ENCODE measurements around the gene SECISBP2L. TPM values are rescaled to one million over a fixed set of nuclear protein-coding genes. Genes with fewer than 3 reads are reported as not detected.

Gene SECISBP2L
- total and polyA plus RNA-seq, 2 experiments from 2014 or later: 18.6 to 28.3 TPM

DNA sequence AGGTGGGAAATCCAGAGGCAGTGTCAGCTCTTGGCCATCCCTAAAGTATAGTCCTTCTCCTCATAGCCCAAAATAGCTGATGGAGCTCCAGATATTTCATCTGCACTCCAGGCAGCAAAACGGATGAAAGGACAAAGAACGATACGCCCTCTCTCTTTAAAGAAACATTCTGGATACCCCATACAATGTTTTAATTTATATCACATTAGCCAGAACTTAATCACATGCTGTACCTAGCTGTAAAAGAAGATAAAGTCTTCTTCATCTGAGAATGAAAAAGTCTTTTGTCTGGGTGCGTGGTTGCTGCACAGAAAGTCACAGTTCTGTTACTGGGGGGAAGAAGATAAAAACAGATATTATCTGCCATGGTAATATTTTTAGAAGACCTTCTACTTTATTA, 78.2 kb downstream of the SECISBP2L start (continued):
- no peak for TF ChIP-seq REST (IDR thresholded peaks at IDR 0.05; ENCODE audit: unreplicated experiment)
- TF ChIP-seq EZH2 (IDR thresholded peaks at IDR 0.05; ENCODE audit: low read depth, unreplicated experiment): no peak
- no peak for TF ChIP-seq POLR2AphosphoS5 (IDR thresholded peaks at IDR 0.05; ENCODE audit: low read depth)
- no peak for TF ChIP-seq JUNB (IDR thresholded peaks at IDR 0.05; ENCODE audit: unreplicated experiment)

- no peaks in the 10 kb centered on the region for H3K79me2 ChIP-seq (replicated peaks; ENCODE audit: insufficient read depth)
- H3K4me2 ChIP-seq: no peak overlapping the region
- TF ChIP-seq, protein P1, sequence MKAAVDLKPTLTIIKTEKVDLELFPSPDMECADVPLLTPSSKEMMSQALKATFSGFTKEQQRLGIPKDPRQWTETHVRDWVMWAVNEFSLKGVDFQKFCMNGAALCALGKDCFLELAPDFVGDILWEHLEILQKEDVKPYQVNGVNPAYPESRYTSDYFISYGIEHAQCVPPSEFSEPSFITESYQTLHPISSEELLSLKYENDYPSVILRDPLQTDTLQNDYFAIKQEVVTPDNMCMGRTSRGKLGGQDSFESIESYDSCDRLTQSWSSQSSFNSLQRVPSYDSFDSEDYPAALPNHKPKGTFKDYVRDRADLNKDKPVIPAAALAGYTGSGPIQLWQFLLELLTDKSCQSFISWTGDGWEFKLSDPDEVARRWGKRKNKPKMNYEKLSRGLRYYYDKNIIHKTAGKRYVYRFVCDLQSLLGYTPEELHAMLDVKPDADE (IDR thresholded peaks at IDR 0.05): no peak
- TF ChIP-seq, protein P2, sequence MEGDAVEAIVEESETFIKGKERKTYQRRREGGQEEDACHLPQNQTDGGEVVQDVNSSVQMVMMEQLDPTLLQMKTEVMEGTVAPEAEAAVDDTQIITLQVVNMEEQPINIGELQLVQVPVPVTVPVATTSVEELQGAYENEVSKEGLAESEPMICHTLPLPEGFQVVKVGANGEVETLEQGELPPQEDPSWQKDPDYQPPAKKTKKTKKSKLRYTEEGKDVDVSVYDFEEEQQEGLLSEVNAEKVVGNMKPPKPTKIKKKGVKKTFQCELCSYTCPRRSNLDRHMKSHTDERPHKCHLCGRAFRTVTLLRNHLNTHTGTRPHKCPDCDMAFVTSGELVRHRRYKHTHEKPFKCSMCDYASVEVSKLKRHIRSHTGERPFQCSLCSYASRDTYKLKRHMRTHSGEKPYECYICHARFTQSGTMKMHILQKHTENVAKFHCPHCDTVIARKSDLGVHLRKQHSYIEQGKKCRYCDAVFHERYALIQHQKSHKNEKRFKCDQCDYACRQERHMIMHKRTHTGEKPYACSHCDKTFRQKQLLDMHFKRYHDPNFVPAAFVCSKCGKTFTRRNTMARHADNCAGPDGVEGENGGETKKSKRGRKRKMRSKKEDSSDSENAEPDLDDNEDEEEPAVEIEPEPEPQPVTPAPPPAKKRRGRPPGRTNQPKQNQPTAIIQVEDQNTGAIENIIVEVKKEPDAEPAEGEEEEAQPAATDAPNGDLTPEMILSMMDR (conservative IDR thresholded peaks at IDR 0.05; ENCODE audit: low read depth in 2 of 2): no peak
- TF ChIP-seq CREB1 (CRISPR knock-in tag; IDR thresholded peaks at IDR 0.05; ENCODE audit: low read depth) (no peak), JUNB (IDR thresholded peaks at IDR 0.05; ENCODE audit: unreplicated experiment) (no peak), ZNF331 (CRISPR knock-in tag; IDR thresholded peaks at IDR 0.05; ENCODE audit: low read depth) (no peak)
- TF ChIP-seq, protein P3, sequence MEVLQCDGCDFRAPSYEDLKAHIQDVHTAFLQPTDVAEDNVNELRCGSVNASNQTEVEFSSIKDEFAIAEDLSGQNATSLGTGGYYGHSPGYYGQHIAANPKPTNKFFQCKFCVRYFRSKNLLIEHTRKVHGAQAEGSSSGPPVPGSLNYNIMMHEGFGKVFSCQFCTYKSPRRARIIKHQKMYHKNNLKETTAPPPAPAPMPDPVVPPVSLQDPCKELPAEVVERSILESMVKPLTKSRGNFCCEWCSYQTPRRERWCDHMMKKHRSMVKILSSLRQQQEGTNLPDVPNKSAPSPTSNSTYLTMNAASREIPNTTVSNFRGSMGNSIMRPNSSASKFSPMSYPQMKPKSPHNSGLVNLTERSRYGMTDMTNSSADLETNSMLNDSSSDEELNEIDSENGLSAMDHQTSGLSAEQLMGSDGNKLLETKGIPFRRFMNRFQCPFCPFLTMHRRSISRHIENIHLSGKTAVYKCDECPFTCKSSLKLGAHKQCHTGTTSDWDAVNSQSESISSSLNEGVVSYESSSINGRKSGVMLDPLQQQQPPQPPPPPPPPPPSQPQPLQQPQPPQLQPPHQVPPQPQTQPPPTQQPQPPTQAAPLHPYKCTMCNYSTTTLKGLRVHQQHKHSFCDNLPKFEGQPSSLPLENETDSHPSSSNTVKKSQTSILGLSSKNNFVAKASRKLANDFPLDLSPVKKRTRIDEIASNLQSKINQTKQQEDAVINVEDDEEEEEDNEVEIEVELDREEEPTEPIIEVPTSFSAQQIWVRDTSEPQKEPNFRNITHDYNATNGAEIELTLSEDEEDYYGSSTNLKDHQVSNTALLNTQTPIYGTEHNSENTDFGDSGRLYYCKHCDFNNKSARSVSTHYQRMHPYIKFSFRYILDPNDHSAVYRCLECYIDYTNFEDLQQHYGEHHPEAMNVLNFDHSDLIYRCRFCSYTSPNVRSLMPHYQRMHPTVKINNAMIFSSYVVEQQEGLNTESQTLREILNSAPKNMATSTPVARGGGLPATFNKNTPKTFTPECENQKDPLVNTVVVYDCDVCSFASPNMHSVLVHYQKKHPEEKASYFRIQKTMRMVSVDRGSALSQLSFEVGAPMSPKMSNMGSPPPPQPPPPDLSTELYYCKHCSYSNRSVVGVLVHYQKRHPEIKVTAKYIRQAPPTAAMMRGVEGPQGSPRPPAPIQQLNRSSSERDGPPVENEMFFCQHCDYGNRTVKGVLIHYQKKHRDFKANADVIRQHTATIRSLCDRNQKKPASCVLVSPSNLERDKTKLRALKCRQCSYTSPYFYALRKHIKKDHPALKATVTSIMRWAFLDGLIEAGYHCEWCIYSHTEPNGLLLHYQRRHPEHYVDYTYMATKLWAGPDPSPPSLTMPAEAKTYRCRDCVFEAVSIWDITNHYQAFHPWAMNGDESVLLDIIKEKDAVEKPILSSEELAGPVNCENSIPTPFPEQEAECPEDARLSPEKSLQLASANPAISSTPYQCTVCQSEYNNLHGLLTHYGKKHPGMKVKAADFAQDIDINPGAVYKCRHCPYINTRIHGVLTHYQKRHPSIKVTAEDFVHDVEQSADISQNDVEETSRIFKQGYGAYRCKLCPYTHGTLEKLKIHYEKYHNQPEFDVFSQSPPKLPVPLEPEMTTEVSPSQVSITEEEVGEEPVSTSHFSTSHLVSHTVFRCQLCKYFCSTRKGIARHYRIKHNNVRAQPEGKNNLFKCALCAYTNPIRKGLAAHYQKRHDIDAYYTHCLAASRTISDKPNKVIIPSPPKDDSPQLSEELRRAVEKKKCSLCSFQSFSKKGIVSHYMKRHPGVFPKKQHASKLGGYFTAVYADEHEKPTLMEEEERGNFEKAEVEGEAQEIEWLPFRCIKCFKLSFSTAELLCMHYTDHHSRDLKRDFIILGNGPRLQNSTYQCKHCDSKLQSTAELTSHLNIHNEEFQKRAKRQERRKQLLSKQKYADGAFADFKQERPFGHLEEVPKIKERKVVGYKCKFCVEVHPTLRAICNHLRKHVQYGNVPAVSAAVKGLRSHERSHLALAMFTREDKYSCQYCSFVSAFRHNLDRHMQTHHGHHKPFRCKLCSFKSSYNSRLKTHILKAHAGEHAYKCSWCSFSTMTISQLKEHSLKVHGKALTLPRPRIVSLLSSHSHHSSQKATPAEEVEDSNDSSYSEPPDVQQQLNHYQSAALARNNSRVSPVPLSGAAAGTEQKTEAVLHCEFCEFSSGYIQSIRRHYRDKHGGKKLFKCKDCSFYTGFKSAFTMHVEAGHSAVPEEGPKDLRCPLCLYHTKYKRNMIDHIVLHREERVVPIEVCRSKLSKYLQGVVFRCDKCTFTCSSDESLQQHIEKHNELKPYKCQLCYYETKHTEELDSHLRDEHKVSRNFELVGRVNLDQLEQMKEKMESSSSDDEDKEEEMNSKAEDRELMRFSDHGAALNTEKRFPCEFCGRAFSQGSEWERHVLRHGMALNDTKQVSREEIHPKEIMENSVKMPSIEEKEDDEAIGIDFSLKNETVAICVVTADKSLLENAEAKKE (CRISPR knock-in tag; IDR thresholded peaks at IDR 0.05): no peak
Measured at GRCh38 chr15:48967336-48967735, 78.9 kb downstream of the SECISBP2L start.

More at GRCh38 chr15:48967336-48967735, 78.9 kb downstream of the SECISBP2L start:
- DNase-seq (ENCODE audit: low spot score) (no peak), ATAC-seq (no peak)
- H3K27me3 Mint-ChIP-seq (ENCODE audit: insufficient read depth, low read depth, poor library complexity): peaks cover 16% of the 10 kb centered on the region
- no peak overlapping the region for H2AFZ ChIP-seq
- no peaks in the 10 kb centered on the region for H3K9me3 Mint-ChIP-seq
- peaks cover 6% of the 10 kb centered on the region; the same call in 1 of the 2 replicates for H3K4me1 ChIP-seq (ENCODE audit: insufficient read depth)
- H3F3A ChIP-seq (replicated peaks; ENCODE audit: low read depth): no peaks in the 10 kb centered on the region
- no peak overlapping the region for H3K4me3 Mint-ChIP-seq
- no peak overlapping the region for H3K4me3 ChIP-seq
- peaks cover 11% of the 10 kb centered on the region for H3K27me3 ChIP-seq (ENCODE audit: insufficient read depth)
- no peaks in the 10 kb centered on the region for H3K36me3 ChIP-seq (ENCODE audit: insufficient read depth)
- H3K27ac ChIP-seq (ENCODE audit: low read depth): no peak overlapping the region
- H3K4me1 Mint-ChIP-seq: peaks cover 12% of the 10 kb centered on the region
- no peaks in the 10 kb centered on the region for H3K36me3 Mint-ChIP-seq (ENCODE audit: low read depth)
- H3K9me2 ChIP-seq (ENCODE audit: insufficient read depth): no peaks in the 10 kb centered on the region; the same call in 1 of the 2 replicates
- no peaks in the 10 kb centered on the region for H4K20me1 ChIP-seq (replicated peaks; ENCODE audit: insufficient read depth)
- no peak overlapping the region for H3K27ac Mint-ChIP-seq
